Left kidney (tissue), 2 donors: ENCODE measurements around the gene WNK1. TPM values are rescaled to one million over a fixed set of nuclear protein-coding genes. Genes with fewer than 3 reads are reported as not detected.

Source experiments
- DNase-seq: peaks from one replicate; pipeline ENCODE4 v3.0.0-alpha.2; 2013
- polyA plus RNA-seq: library from polyadenylated mRNA; unstranded; fragments of 120-200 nt; gene quantifications from one replicate; pipeline ENCODE4 v1.2.1, GENCODE V29; 2013; ENCODE audit not compliant: insufficient read length

Gene WNK1
- polyA plus RNA-seq, 1 donor: 132 TPM

DNA sequence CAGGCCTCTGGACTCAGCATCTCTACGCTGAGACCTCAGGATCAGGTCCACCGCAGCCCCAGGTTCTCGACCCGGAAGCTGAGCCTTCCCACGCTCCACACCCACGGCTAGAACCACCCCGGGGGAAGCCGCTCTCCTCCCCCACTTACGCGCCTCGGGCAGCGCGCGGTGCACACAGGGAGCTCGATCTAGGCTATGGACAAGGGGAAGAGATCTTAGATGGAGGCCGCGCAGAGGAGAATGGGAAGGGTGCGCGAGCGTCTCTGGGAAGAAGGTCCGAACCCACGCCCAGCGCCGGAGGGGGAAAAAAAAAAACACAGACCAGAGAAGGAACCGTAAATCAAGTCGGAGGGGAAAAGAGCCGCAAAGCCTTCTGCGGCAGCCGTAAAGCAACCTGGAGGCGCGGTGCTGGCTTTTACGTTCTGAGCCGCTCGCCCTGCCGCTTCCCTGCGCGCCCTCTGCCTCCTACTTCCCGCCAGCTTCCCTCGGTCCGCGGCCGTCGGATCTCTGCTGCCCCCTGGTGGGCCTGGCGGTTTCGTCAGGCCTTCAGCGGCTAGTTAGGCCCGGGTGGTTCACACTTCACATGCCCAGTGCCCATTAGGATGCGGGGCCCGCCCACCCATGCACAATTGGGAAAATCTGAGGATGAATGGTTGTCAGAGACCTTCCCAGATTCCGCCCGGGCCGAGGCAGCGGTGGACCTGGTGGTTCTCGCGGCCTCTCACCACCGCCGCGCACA is 197.2 kb downstream of the WNK1 start, which contains the start of gene RAD52:
Gene RAD52 (minus strand): TSS at position 242 of the 739 bp plus-strand sequence. CDS start 16,636 bp downstream, outside the sequence.
- DNase-seq: peak; percentile 99

GRCh38 chr12:951176-951575 is 198.8 kb downstream of the WNK1 start:
- no peak for DNase-seq

DNA sequence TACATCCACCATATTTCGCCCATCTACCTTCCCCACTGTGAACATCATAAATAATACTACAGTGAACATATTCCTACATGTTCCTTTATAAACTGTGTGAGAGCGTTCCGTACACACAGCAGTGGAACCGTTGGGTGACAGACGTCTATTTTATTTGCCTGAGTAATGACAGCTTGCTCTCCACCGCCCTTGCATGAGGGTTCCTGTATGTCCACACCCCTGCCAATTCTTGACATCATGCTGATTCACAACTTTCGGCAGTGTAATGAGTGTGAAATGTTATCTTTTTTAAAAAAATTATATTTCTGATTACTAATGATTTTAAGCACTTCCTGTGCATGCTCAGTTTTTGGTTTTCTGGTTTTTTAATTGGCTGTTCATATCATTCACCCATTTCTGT is 201.4 kb downstream of the WNK1 start:
- no peak for DNase-seq

DNA sequence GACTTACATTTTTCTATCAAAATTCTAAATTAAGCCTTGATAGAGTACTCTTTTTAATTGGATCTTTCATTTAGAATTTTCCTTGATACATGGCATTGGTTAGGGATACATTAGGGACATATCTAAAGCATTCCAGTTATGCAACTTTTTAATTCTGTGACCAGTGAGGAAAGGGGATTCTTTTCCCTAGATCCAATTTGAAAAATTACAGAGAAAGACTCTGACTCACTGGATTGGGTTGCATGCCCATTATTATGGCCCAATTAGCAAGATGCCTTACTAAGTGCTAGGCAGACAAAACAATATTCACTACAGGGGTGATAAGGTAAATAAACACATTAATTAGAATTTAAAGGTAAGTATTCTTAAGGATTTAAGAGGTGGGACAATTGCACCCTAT is 202.4 kb downstream of the WNK1 start:
- no peak for DNase-seq

DNA sequence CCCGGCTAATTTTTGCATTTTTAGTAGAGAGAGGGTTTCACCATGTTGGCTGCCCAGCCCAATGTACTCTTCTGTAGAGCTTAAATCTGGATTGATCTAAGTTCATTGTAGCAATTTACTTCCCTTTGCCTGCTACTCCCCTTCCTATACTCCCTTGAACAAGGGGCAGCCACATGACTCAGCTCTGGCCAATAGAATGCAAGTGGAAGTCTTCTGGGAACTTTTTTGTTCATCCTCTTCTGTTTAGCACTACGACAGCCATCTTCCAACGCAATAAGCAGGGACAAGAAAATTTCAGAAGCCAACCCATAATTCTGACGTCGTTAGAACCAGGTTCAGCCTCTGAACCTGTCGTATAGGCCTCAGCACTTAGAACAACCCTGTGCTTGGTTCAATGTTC is 203.6 kb downstream of the WNK1 start:
- no peak for DNase-seq

- no peak for DNase-seq
Measured at GRCh38 chr12:958588-959123, 206.3 kb downstream of the WNK1 start.

Other genes with a start within 250 kb of the WNK1 start
- gene NINJ2, start 89.1 kb upstream of the WNK1 start, polyA plus RNA-seq: 1.3 TPM
- gene RAD52, start 197.1 kb downstream of the WNK1 start, polyA plus RNA-seq: 39.7 TPM
- gene ERC1, start 238.6 kb downstream of the WNK1 start, polyA plus RNA-seq: 44.3 TPM